ENCODE measurements around the gene CAB39. TPM values are rescaled to one million over a fixed set of nuclear protein-coding genes. Genes with fewer than 3 reads are reported as not detected.

Gene CAB39
- polyA plus RNA-seq, 1 of the 3 experiments (the other 2 are of a cell fraction): 15.7 TPM

GRCh38 chr2:230864605-230865306 lies 152.1 kb downstream of the CAB39 start, which contains the start of gene ITM2C:
Gene ITM2C (plus strand): TSS chr2:230864942. CDS start chr2:230865026, 84 bp downstream.
- WGBS (ENCODE audit: low lambda C conversion rate): 2% methylated on average over 28 of the region's 76 CpGs
- Histone ChIP-seq H3K79me2 (ENCODE audit: insufficient read depth) (no peaks in the 10 kb centered on the region), H4K20me1 (ENCODE audit: insufficient read depth) (0 out of 2 replicates have a peak, but pooled peaks cover 15% of the 10 kb centered on the region), H3K9me2 (no peaks in the 10 kb centered on the region), H3K27me3 (ENCODE audit: insufficient read depth) (no peaks in the 10 kb centered on the region; the same call in 1 of the 2 replicates), H3F3A (replicated peaks; ENCODE audit: insufficient read depth) (peaks cover 9% of the 10 kb centered on the region), H3K4me3 (ENCODE audit: low read depth in 2 of 2, low read length in 1 of 2) (peak within 1 kb of the TSS; percentile 89 to 95), H2AFZ (ENCODE audit: low read depth) (peak within 1 kb of the TSS; percentile 99), H3K4me2 (peak within 1 kb of the TSS; percentile 97), H3K4me1 (ENCODE audit: control insufficient read depth in 1 of 2, insufficient read depth in 2 of 2, low read depth in 1 of 2, low read length in 1 of 2) (peaks cover 27 to 41% of the 10 kb centered on the region in 2 experiments), H3K27ac (ENCODE audit: low read depth in 2 of 2, low read length in 1 of 2) (peak within 1 kb of the TSS in 1 of 2 experiments; percentile 86; a peak in 2 of 4 replicates), H3K9ac (peak within 1 kb of the TSS; percentile 79), H3K9me3 (no peaks in the 10 kb centered on the region), H3K36me3 (replicated peaks in 1 of 2; ENCODE audit: control insufficient read depth in 1 of 2, insufficient read depth in 2 of 2, low read length in 1 of 2) (no peaks in the 10 kb centered on the region)
- CTCF ChIA-PET: interaction anchor here (0.7 to 2.9 kb wide), 19 partner anchors 10 to 192 kb away, joined by 3 to 26 read pairs (median 5); partner anchors contain the start of gene PSMD1
- DNase-seq: peak; percentile 98
- POLR2A ChIA-PET: interaction anchor here (1.0 kb wide), 1 partner anchor 21 kb away, joined by 4 read pairs; no protein-coding TSS in a partner anchor
- TF ChIP-seq IRF3 (IDR thresholded peaks at IDR 0.05; ENCODE audit: low read depth, low read length): no peak
- peak; percentile 50; the same call in 1 of the 2 replicates for TF ChIP-seq SMC3 (IDR thresholded peaks at IDR 0.05; ENCODE audit: low read depth, low read length)
- no peak for TF ChIP-seq FOXM1 (IDR thresholded peaks at IDR 0.05; ENCODE audit: low read depth)
- no peak for TF ChIP-seq RFX5 (IDR thresholded peaks at IDR 0.05; ENCODE audit: low read length)
- no peak for TF ChIP-seq GABPA (IDR thresholded peaks at IDR 0.05; ENCODE audit: low read depth)
- TF ChIP-seq TCF12 (IDR thresholded peaks at IDR 0.05): no peak
- no peak for TF ChIP-seq PBX3 (IDR thresholded peaks at IDR 0.05)
- no peak for TF ChIP-seq GATA2 (CRISPR knock-in tag; IDR thresholded peaks at IDR 0.05)
- TF ChIP-seq EZH2phosphoT487 (IDR thresholded peaks at IDR 0.05; ENCODE audit: borderline replicate concordance, low read depth): no peak
- TF ChIP-seq FOXJ3 (CRISPR knock-in tag; IDR thresholded peaks at IDR 0.05): no peak
- no peak for TF ChIP-seq EP300 (IDR thresholded peaks at IDR 0.05; ENCODE audit: borderline replicate concordance in 1 of 2, low read depth in 1 of 2, low read length in 1 of 2)
- no peak for TF ChIP-seq RXRA (IDR thresholded peaks at IDR 0.05; ENCODE audit: borderline replicate concordance, low read depth)
- TF ChIP-seq USF1 (IDR thresholded peaks at IDR 0.05; ENCODE audit: borderline replicate concordance, low read depth): no peak
- no peak for TF ChIP-seq YY1 (IDR thresholded peaks at IDR 0.05; ENCODE audit: low read depth)
- peak; percentile 63; the same call in 1 of the 2 replicates for TF ChIP-seq TAF1 (IDR thresholded peaks at IDR 0.05; ENCODE audit: borderline replicate concordance, low read depth, low read length)
- no peak for TF ChIP-seq ELF1 (IDR thresholded peaks at IDR 0.05)
- TF ChIP-seq JUND (IDR thresholded peaks at IDR 0.05): no peak
- TF ChIP-seq NRF1 (IDR thresholded peaks at IDR 0.05; ENCODE audit: low read depth, low read length): peak; percentile 64
- TF ChIP-seq MAX (IDR thresholded peaks at IDR 0.05; ENCODE audit: low read depth): no peak
- TF ChIP-seq NFIC (IDR thresholded peaks at IDR 0.05; ENCODE audit: borderline replicate concordance): no peak
- TF ChIP-seq USF2 (IDR thresholded peaks at IDR 0.05; ENCODE audit: borderline replicate concordance, low read depth, low read length): no peak
- no peak for TF ChIP-seq FOSL2 (IDR thresholded peaks at IDR 0.05; ENCODE audit: borderline replicate concordance, low read depth)
- peak; percentile 2; the same call in 1 of the 2 replicates for TF ChIP-seq RCOR1 (IDR thresholded peaks at IDR 0.05; ENCODE audit: low read length)
- no peak for TF ChIP-seq TEAD4 (IDR thresholded peaks at IDR 0.05; ENCODE audit: borderline replicate concordance, insufficient read depth)
- TF ChIP-seq MEF2A (IDR thresholded peaks at IDR 0.05; ENCODE audit: borderline replicate concordance, low read depth): no peak
- no peak for TF ChIP-seq MXI1 (IDR thresholded peaks at IDR 0.05; ENCODE audit: low read depth, low read length)
- TF ChIP-seq CTCF (IDR thresholded peaks at IDR 0.05): peak; percentile 54

Measured in SK-N-SH (cell line).